Superior temporal gyrus (tissue), 1 donor: ENCODE results near the gene USP17L18.
"Not testable (repeated sequence)": the region's sequence is repeated elsewhere in the genome, so short reads cannot be mapped to it uniquely, and the experiment has no call there.

ENCODE experiments used
- DNase-seq: peaks from one replicate; pipeline ENCODE4 v3.0.0-alpha.2; 2016; ENCODE audit errors: extremely low spot score

USP17L18 gene

GRCh38 chr4:9247953-9248680, at the start of gene USP17L18:
Gene USP17L18, plus strand, starts transcription at chr4:9248630. Its CDS starts 0 bp downstream, at chr4:9248630.
- DNase-seq, result peak; percentile 1

- not testable (repeated sequence) for DNase-seq
Measured at GRCh38 chr4:9210357-9210756, 38.1 kb upstream of the USP17L18 start, which contains the start of gene USP17L10. Gene USP17L10, plus strand, starts transcription at chr4:9210657. Its CDS starts 0 bp downstream, at chr4:9210657.

- DNase-seq, result not testable (repeated sequence)
Measured at GRCh38 chr4:9214701-9215100, 33.7 kb upstream of the USP17L18 start.

GRCh38 chr4:9215105-9215504, 33.3 kb upstream of the USP17L18 start, which contains the start of gene USP17L11:
Gene USP17L11, plus strand, starts transcription at chr4:9215405. Its CDS starts 0 bp downstream, at chr4:9215405.
- DNase-seq, result not testable (repeated sequence)

- DNase-seq, result not testable (repeated sequence)
Measured at GRCh38 chr4:9219852-9220251, 28.6 kb upstream of the USP17L18 start, which contains the start of gene USP17L12. Gene USP17L12, plus strand, starts transcription at chr4:9220152. Its CDS starts 0 bp downstream, at chr4:9220152.

- not testable (repeated sequence) for DNase-seq
Measured at GRCh38 chr4:9224596-9224995, 23.8 kb upstream of the USP17L18 start, which contains the start of gene USP17L13. Gene USP17L13, plus strand, starts transcription at chr4:9224896. Its CDS starts 0 bp downstream, at chr4:9224896.

- not testable (repeated sequence) for DNase-seq
Measured at GRCh38 chr4:9230249-9230648, 18.2 kb upstream of the USP17L18 start.

GRCh38 chr4:9234085-9234484, 14.3 kb upstream of the USP17L18 start, which contains the start of gene USP17L15:
Gene USP17L15, plus strand, starts transcription at chr4:9234385. Its CDS starts 0 bp downstream, at chr4:9234385.
- DNase-seq, result not testable (repeated sequence)

- DNase-seq, result not testable (repeated sequence)
Measured at GRCh38 chr4:9238461-9238860, 10.0 kb upstream of the USP17L18 start.

GRCh38 chr4:9243579-9243978, 4.9 kb upstream of the USP17L18 start, which contains the start of gene USP17L17:
Gene USP17L17, plus strand, starts transcription at chr4:9243879. Its CDS starts 0 bp downstream, at chr4:9243879.
- not testable (repeated sequence) for DNase-seq

- not testable (repeated sequence) for DNase-seq
Measured at GRCh38 chr4:9253078-9253477, 4.6 kb downstream of the USP17L18 start, which contains the start of gene USP17L19. Gene USP17L19, plus strand, starts transcription at chr4:9253378. Its CDS starts 0 bp downstream, at chr4:9253378.

- DNase-seq, result not testable (repeated sequence)
Measured at GRCh38 chr4:9257824-9258223, 9.4 kb downstream of the USP17L18 start, which contains the start of gene USP17L20. Gene USP17L20, plus strand, starts transcription at chr4:9258124. Its CDS starts 0 bp downstream, at chr4:9258124.

- DNase-seq, result not testable (repeated sequence)
Measured at GRCh38 chr4:9262572-9262971, 14.1 kb downstream of the USP17L18 start, which contains the start of gene USP17L21. Gene USP17L21, plus strand, starts transcription at chr4:9262872. Its CDS starts 0 bp downstream, at chr4:9262872.

- DNase-seq, result not testable (repeated sequence)
Measured at GRCh38 chr4:9267319-9267718, 18.9 kb downstream of the USP17L18 start, which contains the start of gene USP17L22. Gene USP17L22, plus strand, starts transcription at chr4:9267619. Its CDS starts 0 bp downstream, at chr4:9267619.

GRCh38 chr4:9271719-9272118, 23.3 kb downstream of the USP17L18 start:
- not testable (repeated sequence) for DNase-seq
